D721Med (cell line): Measurements from ENCODE around the gene IMP4.

Source experiments
- DNase-seq: peaks from one replicate; pipeline ENCODE4 v3.0.0; 2011; ENCODE audit warnings: low spot score; ENCODE audit not compliant: insufficient read length
- FAIRE-seq: peaks from 2 replicates; lab custom pipeline; 2011; peaks lifted over from hg19 to GRCh38; lab: Jason Lieb, UNC
- CTCF ChIP-seq: IDR thresholded peaks from 2 replicates; pipeline ENCODE4 v1.5.1; 2012; ENCODE audit warnings: mild to moderate bottlenecking, control low read depth; ENCODE audit not compliant: insufficient read depth; ENCODE audit errors: missing control alignments

The IMP4 gene

GRCh38 chr2:130368786-130369185 lies 26.1 kb downstream of the IMP4 start:
- no peak for TF ChIP-seq CTCF
- no peak for DNase-seq
- no peak for FAIRE-seq

- DNase-seq (no peak), FAIRE-seq (no peak)
- no peak for TF ChIP-seq CTCF
Measured at GRCh38 chr2:130369311-130369964, 26.7 kb downstream of the IMP4 start.

- DNase-seq (no peak), FAIRE-seq (no peak)
- no peak for TF ChIP-seq CTCF
Measured at GRCh38 chr2:130369965-130370341, 27.3 kb downstream of the IMP4 start.

- DNase-seq: no peak
Measured at GRCh38 chr2:130370490-130370889, 27.8 kb downstream of the IMP4 start.

DNA sequence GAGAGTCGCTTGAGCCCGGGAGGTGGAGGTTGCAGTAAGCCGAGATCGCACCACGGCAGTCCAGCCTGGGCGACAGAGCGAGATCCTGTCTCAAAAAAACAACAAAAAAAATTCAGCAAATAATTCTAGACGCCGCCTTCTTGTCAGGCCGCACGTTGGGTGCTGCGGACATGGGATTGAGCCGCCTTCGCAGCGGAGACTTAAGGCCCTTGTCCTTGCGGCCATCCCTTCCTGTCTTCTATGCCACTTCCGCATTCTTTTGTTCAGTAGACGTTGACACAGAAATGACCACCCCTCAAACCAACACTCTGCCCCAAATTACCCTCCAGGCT lies 29.0 kb downstream of the IMP4 start:
- FAIRE-seq (no peak), DNase-seq (no peak)
- TF ChIP-seq CTCF: no peak

More at GRCh38 chr2:130370490-130370889, 27.8 kb downstream of the IMP4 start:
- TF ChIP-seq CTCF: no peak
- FAIRE-seq: no peak

DNA sequence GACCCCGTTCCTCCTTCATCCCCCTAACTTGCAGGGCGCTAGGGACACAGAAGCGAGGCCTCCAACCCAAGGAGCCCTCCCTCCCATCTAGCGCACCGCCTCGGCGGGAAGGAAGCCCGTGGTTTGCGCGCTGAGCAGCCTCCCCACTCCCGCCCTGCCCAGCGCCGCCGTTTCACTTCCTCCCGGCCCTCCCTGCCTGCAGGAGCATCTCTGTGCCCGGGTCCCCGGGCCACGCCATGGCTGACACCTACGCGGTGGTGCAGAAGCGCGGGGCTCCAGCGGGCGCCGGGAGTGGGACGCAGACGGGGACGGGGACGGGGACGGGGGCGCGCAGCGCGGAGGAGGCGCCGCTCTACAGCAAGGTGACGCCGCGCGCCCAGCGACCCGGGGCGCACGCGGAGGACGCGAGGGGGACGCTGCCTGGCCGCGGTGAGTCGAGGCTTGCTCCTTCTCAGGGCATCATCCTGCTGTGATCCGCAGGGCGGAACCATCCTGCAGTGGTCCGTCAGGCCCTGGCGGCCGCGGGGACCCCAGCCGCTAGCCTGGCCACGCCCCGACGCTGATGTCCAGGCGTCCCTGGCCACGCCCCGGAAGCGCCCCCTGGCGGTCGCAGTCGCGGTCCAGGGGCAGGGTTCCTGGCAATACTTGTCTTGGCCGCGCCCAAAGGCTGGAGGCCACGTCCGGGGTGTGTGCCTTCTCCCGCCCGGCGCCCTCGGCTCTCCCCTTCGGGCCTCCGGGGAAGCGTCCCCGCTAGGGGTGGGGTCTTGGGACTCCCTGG lies 29.5 kb downstream of the IMP4 start:
- DNase-seq (peak; percentile 79), FAIRE-seq (no peak)
- peak; percentile 72 for TF ChIP-seq CTCF
